HepG2 (cell line): ENCODE measurements around the gene TRAPPC12. TPM values are rescaled to one million over a fixed set of nuclear protein-coding genes. Genes with fewer than 3 reads are reported as not detected.
A peak's percentile ranks its signal among the peaks of the same experiment; 100 is the strongest.

Source experiments
- EED ChIP-seq: sonication (generic); formaldehyde crosslinking; IDR thresholded peaks from 2 replicates; pipeline ENCODE4 v1.5.0; 2020; ENCODE audit warnings: mild to moderate bottlenecking, missing genetic modification reagents
- GABPA ChIP-seq, 2 experiments: IDR thresholded peaks; 2 replicates each; pipeline ENCODE4 v1.6.1; 2011 to 2016; ENCODE audit warnings: low read depth in 2 of 2, low read length in 1 of 2, missing biosample characterization in 1 of 2, missing genetic modification characterization in 1 of 2
- NRL ChIP-seq: sonication (generic); formaldehyde crosslinking; IDR thresholded peaks from 2 replicates; pipeline ENCODE4 v1.5.0; 2020; ENCODE audit warnings: missing genetic modification reagents, mild to moderate bottlenecking, moderate library complexity, borderline replicate concordance
- SIN3B ChIP-seq: fragments of 150-350 bp; IDR thresholded peaks from 2 replicates; pipeline ENCODE4 v1.6.1; 2014; ENCODE audit warnings: low read length
- SMC3 ChIP-seq: IDR thresholded peaks from 2 replicates; pipeline ENCODE4 v1.6.1; 2011; ENCODE audit warnings: low read length, improper control_type of control experiment
- SUZ12 ChIP-seq: fragments of 150-350 bp; IDR thresholded peaks from 2 replicates; pipeline ENCODE4 v1.6.1; 2014; ENCODE audit warnings: low read depth, low read length
- TGIF2 ChIP-seq: IDR thresholded peaks from 2 replicates; pipeline ENCODE4 v1.6.1; 2016; ENCODE audit warnings: control low read depth, missing compliant biosample characterization
- TP53 ChIP-seq: sonication (generic); formaldehyde crosslinking; conservative IDR thresholded peaks from 2 replicates; pipeline ENCODE4 v1.4.0; 2020; ENCODE audit warnings: missing genetic modification reagents
- ZBTB38 ChIP-seq: sonication (generic); formaldehyde crosslinking; IDR thresholded peaks from 2 replicates; pipeline ENCODE4 v1.5.1; 2020; ENCODE audit warnings: mild to moderate bottlenecking, missing genetic modification reagents
- ZIK1 ChIP-seq: sonication (generic); formaldehyde crosslinking; IDR thresholded peaks from 2 replicates; pipeline ENCODE4 v1.5.0; 2020; ENCODE audit warnings: mild to moderate bottlenecking, low read depth, missing genetic modification reagents, borderline replicate concordance
- ZMYM4 ChIP-seq: sonication (generic); formaldehyde crosslinking; IDR thresholded peaks from 2 replicates; pipeline ENCODE4 v1.8.1; 2023; ENCODE audit warnings: mild to moderate bottlenecking, missing genetic modification reagents
- ZNF224 ChIP-seq: sonication (generic); formaldehyde crosslinking; IDR thresholded peaks from 2 replicates; pipeline ENCODE4 v1.5.0; 2020; ENCODE audit warnings: mild to moderate bottlenecking, missing genetic modification reagents
- ZNF460 ChIP-seq: sonication (generic); formaldehyde crosslinking; IDR thresholded peaks from 2 replicates; pipeline ENCODE4 v1.5.1; 2020; ENCODE audit warnings: missing genetic modification reagents, mild to moderate bottlenecking, borderline replicate concordance
- ZNF556 ChIP-seq: sonication (generic); formaldehyde crosslinking; IDR thresholded peaks from 2 replicates; pipeline ENCODE4 v1.4.0; 2020; ENCODE audit warnings: mild to moderate bottlenecking, missing genetic modification reagents, borderline replicate concordance
- ZNF557 ChIP-seq: sonication (generic); formaldehyde crosslinking; IDR thresholded peaks from 2 replicates; pipeline ENCODE4 v1.4.0; 2020; ENCODE audit warnings: missing genetic modification reagents
- ZNF577 ChIP-seq: sonication (generic); formaldehyde crosslinking; IDR thresholded peaks from 2 replicates; pipeline ENCODE4 v1.4.0; 2020; ENCODE audit warnings: mild to moderate bottlenecking, low read depth, missing genetic modification reagents, borderline replicate concordance
- ZSCAN9 ChIP-seq: IDR thresholded peaks from 2 replicates; pipeline ENCODE4 v1.6.1; 2016; ENCODE audit warnings: borderline replicate concordance
- polyA plus RNA-seq, 8 experiments: library from polyadenylated mRNA; depleted of rRNA in 3 of 8; stranded (reverse) in 7 of 8; unstranded in 1 of 8; fragments of >200 nt; fragmentation: Illumina TruSeq in 4 of 8; extraction: Trizol in 4 of 8; gene quantifications; 2 replicates each; pipeline versions ENCODE4 v1.2.1 to v1.2.3, GENCODE V29; 2011 to 2016; ENCODE audit warnings: low read depth in 4 of 8, missing spikeins in 1 of 8, mixed read lengths in 1 of 8; ENCODE audit not compliant: insufficient read depth in 1 of 8
- total RNA-seq, 5 experiments: library from RNA; depleted of rRNA; stranded (reverse); fragments of >200 nt; fragmentation: Illumina TruSeq; extraction: Trizol; gene quantifications; 2 replicates each; pipeline ENCODE4 v1.2.3, GENCODE V29; 2016; ENCODE audit warnings: low read depth in 1 of 5
- TF ChIP-seq, protein P1 (sequence below): sonication (generic); formaldehyde crosslinking; IDR thresholded peaks from 2 replicates; pipeline ENCODE4 v1.4.0; 2020; ENCODE audit warnings: mild to moderate bottlenecking, missing genetic modification reagents
- TF ChIP-seq, protein P2 (sequence below): sonication (generic); formaldehyde crosslinking; IDR thresholded peaks from 2 replicates; pipeline ENCODE4 v1.4.0; 2020; ENCODE audit warnings: missing genetic modification reagents
- TF ChIP-seq, protein P3 (sequence below): sonication (generic); formaldehyde crosslinking; IDR thresholded peaks from 2 replicates; pipeline ENCODE4 v1.5.0; 2020; ENCODE audit warnings: mild to moderate bottlenecking, missing genetic modification reagents, borderline replicate concordance

TRAPPC12 gene
- total and polyA plus RNA-seq, 2 of the 13 experiments (the other 11 are each of a cell fraction or from before 2014, with no cell fraction given), result 46.4 to 97.7 TPM

DNA sequence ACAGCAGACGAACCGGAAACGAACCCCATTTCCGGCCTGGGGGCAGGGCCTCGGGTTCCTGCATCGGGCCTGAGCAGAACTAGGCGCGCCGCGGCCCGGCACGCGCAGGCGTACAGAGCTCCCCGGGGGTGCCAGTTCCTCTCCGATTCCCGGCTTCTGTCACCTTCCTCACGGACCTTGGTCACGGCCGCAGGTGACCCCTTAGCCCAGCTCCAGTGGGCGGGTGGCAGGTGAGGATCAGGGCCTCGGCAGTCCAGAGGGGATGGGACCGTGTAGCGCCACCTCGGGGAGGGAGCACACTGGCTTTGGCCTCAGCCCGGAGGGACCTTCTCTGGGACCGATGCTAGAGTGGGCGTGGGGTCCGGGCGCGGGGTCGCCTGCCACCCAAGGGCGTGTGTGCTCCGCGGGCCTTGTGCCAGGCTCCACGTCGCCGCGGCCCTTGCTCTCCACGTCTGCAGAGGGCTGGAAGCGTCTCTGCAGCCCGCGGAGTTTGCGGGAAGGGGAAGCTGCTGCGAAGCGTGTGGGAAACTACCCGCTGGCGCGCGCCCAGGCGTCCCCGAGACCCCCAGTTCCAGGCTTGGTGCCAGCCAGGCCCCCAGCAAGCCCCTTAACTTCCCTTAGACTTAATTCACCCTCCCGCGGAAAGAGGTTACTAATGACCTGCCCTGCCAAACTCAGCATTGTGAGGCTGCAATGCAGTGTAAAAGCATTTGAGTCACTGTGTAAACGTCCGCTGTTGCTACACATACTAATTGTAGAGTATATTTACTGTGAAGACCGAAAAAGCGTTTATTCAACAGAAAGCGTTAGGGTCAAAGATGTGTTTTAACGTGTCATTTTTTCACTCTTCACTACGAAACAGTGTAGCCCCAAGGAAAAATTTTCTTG is at the start of gene TRAPPC12 (continued):
- peak; percentile 38; the same call in 1 of the 2 replicates for TF ChIP-seq ZNF460
- no peak for TF ChIP-seq SMC3
- TF ChIP-seq SUZ12, result no peak
- peak; percentile 99 for TF ChIP-seq NRL
- peak; percentile 86; the same call in 1 of the 2 replicates for TF ChIP-seq ZNF224 (CRISPR knock-in tag)
- TF ChIP-seq GABPA (IDR thresholded peaks at IDR 0.05; ENCODE audit: low read depth, low read length), result peak; percentile 93
- peak; percentile 100 for TF ChIP-seq GABPA (CRISPR knock-in tag; IDR thresholded peaks at IDR 0.05; ENCODE audit: low read depth)
- TF ChIP-seq ZIK1, result peak; percentile 95
- TF ChIP-seq, protein P1, sequence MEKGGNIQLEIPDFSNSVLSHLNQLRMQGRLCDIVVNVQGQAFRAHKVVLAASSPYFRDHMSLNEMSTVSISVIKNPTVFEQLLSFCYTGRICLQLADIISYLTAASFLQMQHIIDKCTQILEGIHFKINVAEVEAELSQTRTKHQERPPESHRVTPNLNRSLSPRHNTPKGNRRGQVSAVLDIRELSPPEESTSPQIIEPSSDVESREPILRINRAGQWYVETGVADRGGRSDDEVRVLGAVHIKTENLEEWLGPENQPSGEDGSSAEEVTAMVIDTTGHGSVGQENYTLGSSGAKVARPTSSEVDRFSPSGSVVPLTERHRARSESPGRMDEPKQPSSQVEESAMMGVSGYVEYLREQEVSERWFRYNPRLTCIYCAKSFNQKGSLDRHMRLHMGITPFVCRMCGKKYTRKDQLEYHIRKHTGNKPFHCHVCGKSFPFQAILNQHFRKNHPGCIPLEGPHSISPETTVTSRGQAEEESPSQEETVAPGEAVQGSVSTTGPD (CRISPR knock-in tag), result no peak
- peak; percentile 82; the same call in 1 of the 2 replicates for TF ChIP-seq ZBTB38 (CRISPR knock-in tag)
- TF ChIP-seq, protein P2, sequence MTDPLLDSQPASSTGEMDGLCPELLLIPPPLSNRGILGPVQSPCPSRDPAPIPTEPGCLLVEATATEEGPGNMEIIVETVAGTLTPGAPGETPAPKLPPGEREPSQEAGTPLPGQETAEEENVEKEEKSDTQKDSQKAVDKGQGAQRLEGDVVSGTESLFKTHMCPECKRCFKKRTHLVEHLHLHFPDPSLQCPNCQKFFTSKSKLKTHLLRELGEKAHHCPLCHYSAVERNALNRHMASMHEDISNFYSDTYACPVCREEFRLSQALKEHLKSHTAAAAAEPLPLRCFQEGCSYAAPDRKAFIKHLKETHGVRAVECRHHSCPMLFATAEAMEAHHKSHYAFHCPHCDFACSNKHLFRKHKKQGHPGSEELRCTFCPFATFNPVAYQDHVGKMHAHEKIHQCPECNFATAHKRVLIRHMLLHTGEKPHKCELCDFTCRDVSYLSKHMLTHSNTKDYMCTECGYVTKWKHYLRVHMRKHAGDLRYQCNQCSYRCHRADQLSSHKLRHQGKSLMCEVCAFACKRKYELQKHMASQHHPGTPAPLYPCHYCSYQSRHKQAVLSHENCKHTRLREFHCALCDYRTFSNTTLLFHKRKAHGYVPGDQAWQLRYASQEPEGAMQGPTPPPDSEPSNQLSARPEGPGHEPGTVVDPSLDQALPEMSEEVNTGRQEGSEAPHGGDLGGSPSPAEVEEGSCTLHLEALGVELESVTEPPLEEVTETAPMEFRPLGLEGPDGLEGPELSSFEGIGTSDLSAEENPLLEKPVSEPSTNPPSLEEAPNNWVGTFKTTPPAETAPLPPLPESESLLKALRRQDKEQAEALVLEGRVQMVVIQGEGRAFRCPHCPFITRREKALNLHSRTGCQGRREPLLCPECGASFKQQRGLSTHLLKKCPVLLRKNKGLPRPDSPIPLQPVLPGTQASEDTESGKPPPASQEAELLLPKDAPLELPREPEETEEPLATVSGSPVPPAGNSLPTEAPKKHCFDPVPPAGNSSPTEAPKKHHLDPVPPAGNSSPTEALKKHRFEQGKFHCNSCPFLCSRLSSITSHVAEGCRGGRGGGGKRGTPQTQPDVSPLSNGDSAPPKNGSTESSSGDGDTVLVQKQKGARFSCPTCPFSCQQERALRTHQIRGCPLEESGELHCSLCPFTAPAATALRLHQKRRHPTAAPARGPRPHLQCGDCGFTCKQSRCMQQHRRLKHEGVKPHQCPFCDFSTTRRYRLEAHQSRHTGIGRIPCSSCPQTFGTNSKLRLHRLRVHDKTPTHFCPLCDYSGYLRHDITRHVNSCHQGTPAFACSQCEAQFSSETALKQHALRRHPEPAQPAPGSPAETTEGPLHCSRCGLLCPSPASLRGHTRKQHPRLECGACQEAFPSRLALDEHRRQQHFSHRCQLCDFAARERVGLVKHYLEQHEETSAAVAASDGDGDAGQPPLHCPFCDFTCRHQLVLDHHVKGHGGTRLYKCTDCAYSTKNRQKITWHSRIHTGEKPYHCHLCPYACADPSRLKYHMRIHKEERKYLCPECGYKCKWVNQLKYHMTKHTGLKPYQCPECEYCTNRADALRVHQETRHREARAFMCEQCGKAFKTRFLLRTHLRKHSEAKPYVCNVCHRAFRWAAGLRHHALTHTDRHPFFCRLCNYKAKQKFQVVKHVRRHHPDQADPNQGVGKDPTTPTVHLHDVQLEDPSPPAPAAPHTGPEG (CRISPR knock-in tag), result peak; percentile 93
- TF ChIP-seq ZNF577 (CRISPR knock-in tag), result no peak
- peak; percentile 59; the same call in 1 of the 2 replicates for TF ChIP-seq SIN3B
- TF ChIP-seq ZNF557 (CRISPR knock-in tag), result 0 out of 2 replicates have a peak, but pooled peaks have one; percentile 38
- peak; percentile 89 for TF ChIP-seq TGIF2 (CRISPR knock-in tag)
- peak; percentile 91 for TF ChIP-seq ZMYM4 (CRISPR knock-in tag)
- peak; percentile 69 for TF ChIP-seq TP53 (CRISPR knock-in tag)
- TF ChIP-seq ZSCAN9 (CRISPR knock-in tag), result peak; percentile 73; the same call in 1 of the 2 replicates
- peak; percentile 92 for TF ChIP-seq ZNF556 (CRISPR knock-in tag)
- TF ChIP-seq EED, result peak; percentile 95
- TF ChIP-seq, protein P3, sequence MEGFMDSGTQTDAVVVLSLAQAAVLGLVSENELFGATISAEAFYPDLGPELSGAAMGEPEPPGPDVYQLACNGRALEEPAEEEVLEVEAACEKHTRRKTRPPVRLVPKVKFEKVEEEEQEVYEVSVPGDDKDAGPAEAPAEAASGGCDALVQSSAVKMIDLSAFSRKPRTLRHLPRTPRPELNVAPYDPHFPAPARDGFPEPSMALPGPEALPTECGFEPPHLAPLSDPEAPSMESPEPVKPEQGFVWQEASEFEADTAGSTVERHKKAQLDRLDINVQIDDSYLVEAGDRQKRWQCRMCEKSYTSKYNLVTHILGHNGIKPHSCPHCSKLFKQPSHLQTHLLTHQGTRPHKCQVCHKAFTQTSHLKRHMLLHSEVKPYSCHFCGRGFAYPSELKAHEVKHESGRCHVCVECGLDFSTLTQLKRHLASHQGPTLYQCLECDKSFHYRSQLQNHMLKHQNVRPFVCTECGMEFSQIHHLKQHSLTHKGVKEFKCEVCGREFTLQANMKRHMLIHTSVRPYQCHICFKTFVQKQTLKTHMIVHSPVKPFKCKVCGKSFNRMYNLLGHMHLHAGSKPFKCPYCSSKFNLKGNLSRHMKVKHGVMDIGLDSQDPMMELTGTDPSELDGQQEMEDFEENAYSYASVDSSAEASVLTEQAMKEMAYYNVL (CRISPR knock-in tag), result peak; percentile 93
